IMR-90 (cell line): ENCODE data around the gene ARMS2. TPM values are rescaled to one million over a fixed set of nuclear protein-coding genes. Genes with fewer than 3 reads are reported as not detected.

ENCODE experiments used
- ATAC-seq: fragments of 200-7000 bp; cut with Tn5 transposase; 2 replicates; pipeline ENCODE4 v1.9.1; 2020; ENCODE audit warnings: low read depth, mild to moderate bottlenecking, moderate library complexity
- BruUV-seq: library from RNA; stranded (reverse); fragments of 400-500 nt; replicated peaks from 2 replicates; lab custom pipeline; 2021; lab: Mats Ljungman, UMichigan
- CTCF ChIA-PET: fragments of 300-600 bp; formaldehyde crosslinking; extraction: SDS; loops from one replicate; lab custom pipeline; 2021; ENCODE audit warnings: antibody characterized with exemption; lab: Yijun Ruan, JAX
- POLR2A ChIA-PET: fragments of 300-600 bp; sonication (Branson Sonifier 250); formaldehyde crosslinking; loops from one replicate; lab custom pipeline; 2022; ENCODE audit warnings: antibody characterized with exemption; ENCODE audit not compliant: unreplicated experiment; lab: Charles Lee
- DNase-seq: peaks from one replicate; pipeline ENCODE4 v3.0.0; 2013
- H2AFZ ChIP-seq: replicated peaks from 2 replicates; pipeline ENCODE3; 2013; ENCODE audit warnings: low read length, mild to moderate bottlenecking; ENCODE audit not compliant: poor library complexity
- H2AK5ac ChIP-seq: 2 replicates; pipeline ENCODE4 v1.6.1; 2013; ENCODE audit warnings: low read depth, low read length, inconsistent platforms
- H2AK9ac ChIP-seq: replicated peaks from 2 replicates; pipeline ENCODE3; 2013; ENCODE audit warnings: mild to moderate bottlenecking, low read depth, low read length, moderate library complexity; ENCODE audit not compliant: poor library complexity
- H2BK120ac ChIP-seq: 2 replicates; pipeline ENCODE4 v1.6.1; 2013; ENCODE audit warnings: low read depth, low read length, inconsistent platforms
- H2BK15ac ChIP-seq: 3 replicates; pipeline ENCODE4 v1.6.1; 2013; ENCODE audit warnings: low read depth, low read length, inconsistent platforms
- H2BK20ac ChIP-seq: 2 replicates; pipeline ENCODE4 v1.6.1; 2013; ENCODE audit warnings: low read depth, mild to moderate bottlenecking, inconsistent platforms, low read length, moderate library complexity
- H2BK5ac ChIP-seq: 2 replicates; pipeline ENCODE4 v1.6.1; 2013; ENCODE audit warnings: mild to moderate bottlenecking, low read depth, low read length, inconsistent platforms; ENCODE audit not compliant: poor library complexity, severe bottlenecking
- H3K14ac ChIP-seq: replicated peaks from 2 replicates; pipeline ENCODE4 v1.6.1; 2013; ENCODE audit warnings: low read depth, low read length, inconsistent platforms
- H3K18ac ChIP-seq: 2 replicates; pipeline ENCODE4 v1.6.1; 2013; ENCODE audit warnings: low read depth, low read length, control low read depth
- H3K23ac ChIP-seq: 2 replicates; pipeline ENCODE4 v1.6.1; 2013; ENCODE audit warnings: low read depth, low read length, inconsistent platforms
- H3K27ac ChIP-seq: 2 replicates; pipeline ENCODE4 v1.5.1; 2013; ENCODE audit warnings: mild to moderate bottlenecking, control low read depth, low read length; ENCODE audit not compliant: insufficient read depth
- H3K27me3 ChIP-seq: 2 replicates; pipeline ENCODE4 v1.6.1; 2013; ENCODE audit warnings: low read length; ENCODE audit not compliant: control insufficient read depth, insufficient read depth
- H3K36me3 ChIP-seq: 2 replicates; pipeline ENCODE4 v1.6.1; 2013; ENCODE audit warnings: low read length, mixed read lengths; ENCODE audit not compliant: control insufficient read depth, insufficient read depth
- H3K4ac ChIP-seq: 2 replicates; pipeline ENCODE4 v1.6.1; 2013; ENCODE audit warnings: low read depth, low read length, inconsistent platforms
- H3K4me1 ChIP-seq: 2 replicates; pipeline ENCODE4 v1.6.1; 2013; ENCODE audit warnings: low read length, mixed read lengths; ENCODE audit not compliant: control insufficient read depth, insufficient read depth
- H3K4me2 ChIP-seq: 2 replicates; pipeline ENCODE4 v1.6.1; 2013; ENCODE audit warnings: low read depth, mild to moderate bottlenecking, control low read depth, low read length, moderate library complexity
- H3K4me3 ChIP-seq: 2 replicates; pipeline ENCODE4 v1.5.1; 2013; ENCODE audit warnings: low read depth, mild to moderate bottlenecking, control low read depth, low read length, moderate library complexity; ENCODE audit not compliant: insufficient read depth
- H3K56ac ChIP-seq: 2 replicates; pipeline ENCODE4 v1.6.1; 2013; ENCODE audit warnings: low read length, inconsistent platforms; ENCODE audit not compliant: insufficient read depth; ENCODE audit errors: extremely low read depth
- H3K79me1 ChIP-seq, 2 experiments: 2 replicates each; pipeline ENCODE4 v1.6.1; 2013; ENCODE audit warnings: low read length in 2 of 2, inconsistent platforms in 1 of 2, low read depth in 1 of 2
- H3K9ac ChIP-seq: 2 replicates; pipeline ENCODE4 v1.6.1; 2013; ENCODE audit warnings: low read depth, low read length, control low read depth
- H3K9me1 ChIP-seq: 2 replicates; pipeline ENCODE4 v1.6.1; 2013; ENCODE audit warnings: low read length, inconsistent platforms; ENCODE audit not compliant: insufficient read depth
- H3K9me3 ChIP-seq: 2 replicates; pipeline ENCODE4 v1.6.1; 2013; ENCODE audit warnings: low read length; ENCODE audit not compliant: control insufficient read depth, insufficient read depth
- H4K20me1 ChIP-seq: 2 replicates; pipeline ENCODE4 v1.6.1; 2013; ENCODE audit warnings: low read length, inconsistent platforms; ENCODE audit not compliant: insufficient read depth
- H4K5ac ChIP-seq: 2 replicates; pipeline ENCODE4 v1.6.1; 2013; ENCODE audit warnings: mild to moderate bottlenecking, low read depth, low read length, control low read depth
- H4K8ac ChIP-seq, 2 experiments: 2 replicates each; pipeline ENCODE4 v1.6.1; 2013; ENCODE audit warnings: low read depth in 2 of 2, low read length in 2 of 2, control low read depth in 1 of 2, inconsistent platforms in 1 of 2
- H4K91ac ChIP-seq: 2 replicates; pipeline ENCODE4 v1.6.1; 2013; ENCODE audit warnings: low read depth, low read length, inconsistent platforms; ENCODE audit not compliant: insufficient read depth
- BHLHE40 ChIP-seq: fragments of 150-350 bp; IDR thresholded peaks from 2 replicates; pipeline ENCODE4 v1.6.1; 2016; ENCODE audit warnings: mild to moderate bottlenecking, low read depth, low read length
- CEBPB ChIP-seq: IDR thresholded peaks from 2 replicates; pipeline ENCODE4 v1.6.1; 2012; ENCODE audit warnings: low read depth, low read length, improper control_type of control experiment
- CTCF ChIP-seq: conservative IDR thresholded peaks from 2 replicates; pipeline ENCODE4 v1.5.1; 2012; ENCODE audit warnings: mild to moderate bottlenecking, low read depth, low read length, improper control_type of control experiment
- ELK1 ChIP-seq: fragments of 150-350 bp; IDR thresholded peaks from 2 replicates; pipeline ENCODE4 v1.6.1; 2016; ENCODE audit warnings: low read depth, mild to moderate bottlenecking, low read length, moderate library complexity, borderline replicate concordance
- FOS ChIP-seq: fragments of 150-350 bp; IDR thresholded peaks from 2 replicates; pipeline ENCODE4 v1.6.1; 2016; ENCODE audit warnings: low read depth, low read length
- MAZ ChIP-seq: IDR thresholded peaks from 2 replicates; pipeline ENCODE4 v1.6.1; 2012; ENCODE audit warnings: low read depth, mild to moderate bottlenecking, low read length, improper control_type of control experiment, moderate library complexity, borderline replicate concordance
- NFE2L2 ChIP-seq: fragments of 150-350 bp; IDR thresholded peaks from 2 replicates; pipeline ENCODE4 v1.6.1; 2016; ENCODE audit warnings: low read depth, mild to moderate bottlenecking, low read length
- RAD21 ChIP-seq: IDR thresholded peaks from 2 replicates; pipeline ENCODE4 v1.6.1; 2012; ENCODE audit warnings: low read length, improper control_type of control experiment
- RCOR1 ChIP-seq: IDR thresholded peaks from 2 replicates; pipeline ENCODE4 v1.6.1; 2012; ENCODE audit warnings: mild to moderate bottlenecking, low read length, improper control_type of control experiment; ENCODE audit not compliant: insufficient replicate concordance
- RFX5 ChIP-seq: IDR thresholded peaks from 2 replicates; pipeline ENCODE4 v1.8.0; 2012; ENCODE audit warnings: low read depth, mild to moderate bottlenecking, low read length, moderate library complexity
- SMC3 ChIP-seq: fragments of 150-350 bp; IDR thresholded peaks from 2 replicates; pipeline ENCODE4 v1.6.1; 2016; ENCODE audit warnings: low read depth, mild to moderate bottlenecking, antibody characterized with exemption, low read length, moderate library complexity
- USF2 ChIP-seq: fragments of 150-350 bp; IDR thresholded peaks from 2 replicates; pipeline ENCODE4 v1.6.1; 2017; ENCODE audit warnings: mild to moderate bottlenecking, antibody characterized with exemption, low read length, low read depth
- dilution Hi-C: fragments of 300-500 bp; cut with HindIII; formaldehyde crosslinking; loops from one replicate; pipeline ENCODE4 v1.14.3; 2018; ENCODE audit warnings: low sequenced_read_pairs; ENCODE audit not compliant: unreplicated experiment
- in situ Hi-C: fragments of 300-500 bp; cut with MboI; formaldehyde crosslinking; loops from 3 replicates; pipeline ENCODE4 v1.14.3; 2019; ENCODE audit warnings: low sequenced_read_pairs, inconsistent platforms, mixed read lengths
- intact Hi-C: fragments of 100-400 bp; cut with micrococcal nuclease; formaldehyde crosslinking; loops from 2 replicates; pipeline ENCODE4 v1.10.0; 2022
- polyA plus RNA-seq, 3 experiments: library from polyadenylated mRNA; depleted of rRNA; stranded (reverse); fragments of >200 nt; gene quantifications; 2 replicates each; pipeline ENCODE4 v1.2.3, GENCODE V29; 2012; ENCODE audit warnings: low replicate concordance in 1 of 3
- total RNA-seq: library from RNA; depleted of rRNA; stranded (reverse); fragments of >200 nt; gene quantifications from 2 replicates; pipeline ENCODE4 v1.2.3, GENCODE V29; 2012

Gene ARMS2
- total and polyA plus RNA-seq, 2 of the 4 experiments (the other 2 are of a cell fraction), result not detected

- intact Hi-C loops, result no loop called here
- H3K4me1 ChIP-seq, result peaks cover 2% of the 10 kb centered on the region
These were observed 8.5 kb upstream of the ARMS2 start for GRCh38 chr10:122445904-122446303.

More at GRCh38 chr10:122445904-122446303, 8.5 kb upstream of the ARMS2 start:
- BruUV-seq, result no TSS peak
- dilution Hi-C loops (no loop called here), in situ Hi-C loops (no loop called here)
- TF ChIP-seq MAZ (no peak), RFX5 (no peak), SMC3 (no peak), CEBPB (no peak), FOS (no peak), NFE2L2 (no peak), RAD21 (no peak), CTCF (no peak), BHLHE40 (no peak), RCOR1 (no peak), USF2 (no peak), ELK1 (no peak)
- POLR2A ChIA-PET, result interaction anchor here (0.5 kb wide), 1 partner anchor 369 kb away, joined by 4 read pairs; no protein-coding TSS in a partner anchor
- H2AFZ ChIP-seq, result no peak overlapping the region
- DNase-seq (no peak), ATAC-seq (no peak; the same call in 1 of the 2 replicates)
- H3K56ac ChIP-seq, result no peak overlapping the region
- H3K14ac ChIP-seq, result no peak overlapping the region
- H3K79me1 ChIP-seq, result no peaks in the 10 kb centered on the region
- H3K18ac ChIP-seq, result no peak overlapping the region
- no peak overlapping the region for H4K5ac ChIP-seq
- no peak overlapping the region for H2BK120ac ChIP-seq
- CTCF ChIA-PET, result interaction anchor here (0.6 kb wide), 1 partner anchor 514 kb away, joined by 3 read pairs; no protein-coding TSS in a partner anchor
- H2BK5ac ChIP-seq, result no peak overlapping the region
- no peak overlapping the region for H2BK20ac ChIP-seq
- H3K9me3 ChIP-seq, result peaks cover 3% of the 10 kb centered on the region
- H3K9ac ChIP-seq, result no peak overlapping the region
- no peak overlapping the region for H3K23ac ChIP-seq
- H3K27me3 ChIP-seq, result no peaks in the 10 kb centered on the region; the same call in none of the 2 replicates
- no peaks in the 10 kb centered on the region for H4K20me1 ChIP-seq
- no peak overlapping the region for H3K27ac ChIP-seq
- H4K8ac ChIP-seq, result no peak overlapping the region
- no peaks in the 10 kb centered on the region for H3K36me3 ChIP-seq
- H2AK5ac ChIP-seq, result no peak overlapping the region
- H3K4me2 ChIP-seq, result no peak overlapping the region
- H3K4me3 ChIP-seq, result no peak overlapping the region
- no peaks in the 10 kb centered on the region for H3K9me1 ChIP-seq
- H3K4ac ChIP-seq, result no peak overlapping the region
- H2BK15ac ChIP-seq, result no peak overlapping the region
- no peak overlapping the region for H2AK9ac ChIP-seq
- no peak overlapping the region for H4K91ac ChIP-seq
